Inflammatory macrophage treated with lipopolysaccharide for 1 hour (primary cell): Measurements from ENCODE around the gene LRRTM3.

ENCODE experiments used
- DNase-seq, 2 donors: peaks; one replicate each; pipeline ENCODE4 v3.0.0-alpha.2; 2020 to 2022

LRRTM3 gene

GRCh38 chr10:66925896-66926715, at the start of gene LRRTM3:
LRRTM3 (plus strand) TSS chr10:66926036.
- DNase-seq = peak; percentile 23 to 34

- DNase-seq = no peak
These were observed 48.5 kb upstream of the LRRTM3 start for GRCh38 chr10:66877361-66877760.

- DNase-seq = no peak
These were observed 45.5 kb upstream of the LRRTM3 start for GRCh38 chr10:66880292-66880691.

GRCh38 chr10:66880826-66881225, 45.0 kb upstream of the LRRTM3 start:
- DNase-seq = no peak

- DNase-seq = no peak
These were observed 44.0 kb upstream of the LRRTM3 start for GRCh38 chr10:66881814-66882213.

- no peak for DNase-seq
These were observed 43.6 kb upstream of the LRRTM3 start for GRCh38 chr10:66882271-66882670.

GRCh38 chr10:66886848-66887247, 39.0 kb upstream of the LRRTM3 start:
- DNase-seq = no peak

GRCh38 chr10:66888237-66888636, 37.6 kb upstream of the LRRTM3 start:
- no peak for DNase-seq

GRCh38 chr10:66892871-66893270, 33.0 kb upstream of the LRRTM3 start:
- DNase-seq = no peak

- no peak for DNase-seq
These were observed 15.2 kb upstream of the LRRTM3 start for GRCh38 chr10:66910671-66911070.

GRCh38 chr10:66916030-66916429, 9.8 kb upstream of the LRRTM3 start:
- DNase-seq = no peak

- DNase-seq = no peak
These were observed 8.7 kb upstream of the LRRTM3 start for GRCh38 chr10:66917104-66917503.

GRCh38 chr10:66919248-66919647, 6.6 kb upstream of the LRRTM3 start:
- DNase-seq = no peak

GRCh38 chr10:66924674-66925345, 1.0 kb upstream of the LRRTM3 start:
- DNase-seq = no peak

GRCh38 chr10:66925373-66925772, 463 bp upstream of the LRRTM3 start:
- no peak for DNase-seq

- DNase-seq = no peak
These were observed 1.0 kb downstream of the LRRTM3 start for GRCh38 chr10:66926841-66927240.

GRCh38 chr10:66927251-66927935, 1.6 kb downstream of the LRRTM3 start:
- no peak for DNase-seq

- DNase-seq = no peak
These were observed 2.3 kb downstream of the LRRTM3 start for GRCh38 chr10:66927971-66928770.

GRCh38 chr10:66928776-66929175, 2.9 kb downstream of the LRRTM3 start:
- no peak for DNase-seq

GRCh38 chr10:66929375-66929774, 3.5 kb downstream of the LRRTM3 start:
- DNase-seq = no peak

- peak; percentile 13 to 58 for DNase-seq
These were observed 5.6 kb downstream of the LRRTM3 start for GRCh38 chr10:66931340-66931948.

- no peak for DNase-seq
These were observed 6.1 kb downstream of the LRRTM3 start for GRCh38 chr10:66931949-66932343.
